K562 (cell line): ENCODE measurements around the gene MUC5B. TPM values are rescaled to one million over a fixed set of nuclear protein-coding genes. Genes with fewer than 3 reads are reported as not detected.

Experiments
- ATF1 ChIP-seq, 2 experiments: fragments of 450-650 bp in 1 of 2; IDR thresholded peaks; 2 replicates each; pipeline ENCODE4 v1.6.1; 2016; ENCODE audit warnings: missing compliant biosample characterization in 1 of 2, missing genetic modification characterization in 1 of 2
- BRD4 ChIP-seq: fragments of 200-600 bp; sonication (generic); IDR thresholded peaks from 2 replicates; pipeline ENCODE4 v1.6.1; 2017; ENCODE audit warnings: inconsistent platforms
- BRD9 ChIP-seq: fragments of 450-650 bp; IDR thresholded peaks from 2 replicates; pipeline ENCODE4 v1.6.1; 2018; ENCODE audit warnings: low read depth; ENCODE audit not compliant: partially characterized antibody
- CHD4 ChIP-seq: fragments of 200-600 bp; sonication (generic); IDR thresholded peaks from 3 replicates; pipeline ENCODE4 v1.6.1; 2012; ENCODE audit warnings: low read depth, mild to moderate bottlenecking, mixed read lengths, low read length, inconsistent platforms; ENCODE audit not compliant: insufficient read depth, insufficient replicate concordance, poor library complexity, severe bottlenecking
- FOSL1 ChIP-seq: fragments of 200-800 bp; sonication (Bioruptor generic); conservative IDR thresholded peaks from 2 replicates; pipeline ENCODE4 v1.6.1; 2016; ENCODE audit warnings: missing genetic modification characterization, missing compliant biosample characterization
- FOXA1 ChIP-seq: fragments of 450-650 bp; IDR thresholded peaks from 2 replicates; pipeline ENCODE4 v1.6.1; 2016; ENCODE audit warnings: mild to moderate bottlenecking, borderline replicate concordance
- FUS ChIP-seq: fragments of 200-400 bp; formaldehyde crosslinking; optimal IDR thresholded peaks from 2 replicates; pipeline ENCODE3; 2017; ENCODE audit warnings: low read depth, low read length
- GABPA ChIP-seq: fragments of 200-800 bp; sonication (Bioruptor generic); conservative IDR thresholded peaks from 2 replicates; pipeline ENCODE4 v1.6.1; 2016; ENCODE audit warnings: low read depth, missing genetic modification characterization, missing compliant biosample characterization
- MCM5 ChIP-seq: fragments of 450-650 bp; IDR thresholded peaks from 2 replicates; pipeline ENCODE4 v1.6.1; 2016; ENCODE audit warnings: low read depth
- NUFIP1 ChIP-seq: fragments of 450-650 bp; IDR thresholded peaks from 2 replicates; pipeline ENCODE4 v1.6.1; 2018; ENCODE audit not compliant: partially characterized antibody
- RCOR1 ChIP-seq, 2 experiments: IDR thresholded peaks; 2 replicates each; pipeline ENCODE4 v1.6.1; 2012; ENCODE audit warnings: low read depth in 2 of 2, low read length in 2 of 2, borderline replicate concordance in 1 of 2, improper control_type of control experiment in 1 of 2
- RHOXF2B ChIP-seq: fragments of 250-450 bp; sonication (Bioruptor Pico); conservative IDR thresholded peaks from 2 replicates; pipeline ENCODE4 v1.5.1; 2021
- RUNX1 ChIP-seq: sonication (generic); IDR thresholded peaks from 2 replicates; pipeline ENCODE4 v1.6.1; 2016; ENCODE audit warnings: antibody characterized with exemption, low read depth
- TCF7 ChIP-seq: sonication (generic); IDR thresholded peaks from 2 replicates; pipeline ENCODE4 v1.6.1; 2016; ENCODE audit warnings: antibody characterized with exemption, borderline replicate concordance
- ZNF146 ChIP-seq: IDR thresholded peaks from one replicate; pipeline ENCODE4 v1.6.1; 2018; ENCODE audit warnings: missing compliant biosample characterization; ENCODE audit not compliant: unreplicated experiment
- ZSCAN29 ChIP-seq: fragments of 450-650 bp; IDR thresholded peaks from 2 replicates; pipeline ENCODE4 v1.6.1; 2017
- polyA plus RNA-seq, 8 experiments: library from polyadenylated mRNA; depleted of rRNA in 4 of 8; stranded (reverse) in 5 of 8; unstranded in 3 of 8; fragments of >200 nt; fragmentation: Nextera tagmentation in 2 of 8; fragmentation: Illumina TruSeq in 1 of 8; extraction: Ambion mirVana in 2 of 8; extraction: Trizol in 1 of 8; gene quantifications; 2 replicates each; pipeline versions ENCODE4 v1.2.1 to v1.2.3, GENCODE V29; 2011 to 2014; ENCODE audit warnings: inconsistent platforms in 1 of 8, missing spikeins in 1 of 8
- total RNA-seq, 7 experiments: library from RNA; depleted of rRNA in 6 of 7; stranded (reverse); fragments of >200 nt in 6 of 7; fragmentation: Illumina TruSeq in 2 of 7; extraction: Trizol in 2 of 7; gene quantifications; 2 replicates each; pipeline versions ENCODE4 v1.2.1 to v1.2.3, GENCODE V29; 2011 to 2021; ENCODE audit warnings: low replicate concordance in 1 of 7
- TF ChIP-seq, protein P1 (sequence below): fragments of 200-800 bp; sonication (Bioruptor generic); IDR thresholded peaks from 2 replicates; pipeline ENCODE4 v1.6.1; 2017; ENCODE audit warnings: missing genetic modification characterization, missing compliant biosample characterization
- TF ChIP-seq, protein P2 (sequence below): sonication (generic); formaldehyde crosslinking; IDR thresholded peaks from 2 replicates; pipeline ENCODE4 v1.8.1; 2023; ENCODE audit warnings: missing genetic modification reagents, mild to moderate bottlenecking, borderline replicate concordance
- TF ChIP-seq, protein P3 (sequence below): fragments of 450-650 bp; formaldehyde crosslinking; IDR thresholded peaks from 2 replicates; pipeline ENCODE4 v1.4.0; 2020; ENCODE audit warnings: mild to moderate bottlenecking

The MUC5B gene
- total and polyA plus RNA-seq, 9 of the 15 experiments (the other 6 are each of a cell fraction or from before 2014, with no cell fraction given), result 0.04 to 0.95 TPM; not detected in 7

DNA sequence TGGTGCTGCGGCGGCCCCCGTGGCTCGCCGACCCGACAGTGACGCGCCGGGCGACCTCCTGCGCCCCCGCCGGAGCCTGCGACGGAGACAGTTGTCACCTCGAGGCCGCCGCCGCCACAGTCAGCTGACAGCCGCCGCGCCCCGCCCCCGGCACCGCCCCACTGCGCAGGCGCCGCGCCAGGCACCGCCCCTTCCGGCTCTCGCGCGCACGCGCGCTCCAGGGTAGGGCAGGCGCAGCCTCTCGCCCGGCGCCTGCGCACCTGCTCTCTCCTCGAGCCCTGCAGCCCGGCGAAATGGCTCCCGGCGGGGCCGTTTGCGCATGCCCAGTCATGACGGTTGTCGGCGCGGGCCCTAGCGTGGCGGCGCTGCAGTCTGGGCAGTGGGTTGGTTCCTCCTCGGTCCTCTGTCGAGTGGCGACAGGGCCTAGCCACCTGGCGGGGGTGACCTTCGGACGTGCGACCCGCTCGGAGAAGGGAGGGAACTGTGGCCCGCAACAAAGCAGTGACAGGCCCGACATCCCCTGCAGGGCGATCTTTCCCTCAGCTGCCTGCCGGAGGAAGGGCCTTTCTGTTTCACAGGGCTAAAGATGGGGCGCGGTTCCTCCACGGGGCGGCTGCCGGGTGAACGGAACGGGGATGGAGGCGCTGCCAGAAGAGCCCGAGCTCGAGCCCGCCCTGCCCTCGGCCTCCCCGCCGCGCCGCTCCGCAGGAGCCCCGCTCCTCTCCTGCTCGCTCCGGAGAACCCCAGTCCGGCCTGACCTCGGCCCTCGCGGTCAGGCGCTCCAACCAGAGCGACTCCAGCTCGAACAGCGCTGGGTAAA is 86.8 kb downstream of the MUC5B start, which contains the start of gene TOLLIP (continued):
- TF ChIP-seq RCOR1 (IDR thresholded peaks at IDR 0.05; ENCODE audit: borderline replicate concordance in 1 of 2, low read depth in 2 of 2, low read length in 2 of 2) (no peak), ZNF146 (CRISPR knock-in tag) (no peak), RHOXF2B (CRISPR knock-in tag) (0 out of 2 replicates have a peak, but pooled peaks have one; percentile 31), BRD4 (no peak), ATF1 (CRISPR knock-in tag; IDR thresholded peaks at IDR 0.05) (no peak), ATF1 (tag; IDR thresholded peaks at IDR 0.05) (peak; percentile 86), FUS (no peak), CHD4 (no peak), FOXA1 (no peak), GABPA (tag) (peak; percentile 75), TCF7 (peak; percentile 35; the same call in 1 of the 2 replicates), ZSCAN29 (no peak), NUFIP1 (peak; percentile 84), RUNX1 (no peak), FOSL1 (tag) (no peak), MCM5 (no peak), BRD9 (no peak)
- TF ChIP-seq, protein P1, sequence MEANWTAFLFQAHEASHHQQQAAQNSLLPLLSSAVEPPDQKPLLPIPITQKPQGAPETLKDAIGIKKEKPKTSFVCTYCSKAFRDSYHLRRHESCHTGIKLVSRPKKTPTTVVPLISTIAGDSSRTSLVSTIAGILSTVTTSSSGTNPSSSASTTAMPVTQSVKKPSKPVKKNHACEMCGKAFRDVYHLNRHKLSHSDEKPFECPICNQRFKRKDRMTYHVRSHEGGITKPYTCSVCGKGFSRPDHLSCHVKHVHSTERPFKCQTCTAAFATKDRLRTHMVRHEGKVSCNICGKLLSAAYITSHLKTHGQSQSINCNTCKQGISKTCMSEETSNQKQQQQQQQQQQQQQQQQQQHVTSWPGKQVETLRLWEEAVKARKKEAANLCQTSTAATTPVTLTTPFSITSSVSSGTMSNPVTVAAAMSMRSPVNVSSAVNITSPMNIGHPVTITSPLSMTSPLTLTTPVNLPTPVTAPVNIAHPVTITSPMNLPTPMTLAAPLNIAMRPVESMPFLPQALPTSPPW, result peak; percentile 65
- TF ChIP-seq, protein P2, sequence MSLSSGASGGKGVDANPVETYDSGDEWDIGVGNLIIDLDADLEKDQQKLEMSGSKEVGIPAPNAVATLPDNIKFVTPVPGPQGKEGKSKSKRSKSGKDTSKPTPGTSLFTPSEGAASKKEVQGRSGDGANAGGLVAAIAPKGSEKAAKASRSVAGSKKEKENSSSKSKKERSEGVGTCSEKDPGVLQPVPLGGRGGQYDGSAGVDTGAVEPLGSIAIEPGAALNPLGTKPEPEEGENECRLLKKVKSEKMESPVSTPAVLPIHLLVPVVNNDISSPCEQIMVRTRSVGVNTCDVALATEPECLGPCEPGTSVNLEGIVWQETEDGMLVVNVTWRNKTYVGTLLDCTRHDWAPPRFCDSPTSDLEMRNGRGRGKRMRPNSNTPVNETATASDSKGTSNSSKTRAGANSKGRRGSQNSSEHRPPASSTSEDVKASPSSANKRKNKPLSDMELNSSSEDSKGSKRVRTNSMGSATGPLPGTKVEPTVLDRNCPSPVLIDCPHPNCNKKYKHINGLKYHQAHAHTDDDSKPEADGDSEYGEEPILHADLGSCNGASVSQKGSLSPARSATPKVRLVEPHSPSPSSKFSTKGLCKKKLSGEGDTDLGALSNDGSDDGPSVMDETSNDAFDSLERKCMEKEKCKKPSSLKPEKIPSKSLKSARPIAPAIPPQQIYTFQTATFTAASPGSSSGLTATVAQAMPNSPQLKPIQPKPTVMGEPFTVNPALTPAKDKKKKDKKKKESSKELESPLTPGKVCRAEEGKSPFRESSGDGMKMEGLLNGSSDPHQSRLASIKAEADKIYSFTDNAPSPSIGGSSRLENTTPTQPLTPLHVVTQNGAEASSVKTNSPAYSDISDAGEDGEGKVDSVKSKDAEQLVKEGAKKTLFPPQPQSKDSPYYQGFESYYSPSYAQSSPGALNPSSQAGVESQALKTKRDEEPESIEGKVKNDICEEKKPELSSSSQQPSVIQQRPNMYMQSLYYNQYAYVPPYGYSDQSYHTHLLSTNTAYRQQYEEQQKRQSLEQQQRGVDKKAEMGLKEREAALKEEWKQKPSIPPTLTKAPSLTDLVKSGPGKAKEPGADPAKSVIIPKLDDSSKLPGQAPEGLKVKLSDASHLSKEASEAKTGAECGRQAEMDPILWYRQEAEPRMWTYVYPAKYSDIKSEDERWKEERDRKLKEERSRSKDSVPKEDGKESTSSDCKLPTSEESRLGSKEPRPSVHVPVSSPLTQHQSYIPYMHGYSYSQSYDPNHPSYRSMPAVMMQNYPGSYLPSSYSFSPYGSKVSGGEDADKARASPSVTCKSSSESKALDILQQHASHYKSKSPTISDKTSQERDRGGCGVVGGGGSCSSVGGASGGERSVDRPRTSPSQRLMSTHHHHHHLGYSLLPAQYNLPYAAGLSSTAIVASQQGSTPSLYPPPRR (CRISPR knock-in tag), result no peak; the same call in 1 of the 2 replicates
- TF ChIP-seq, protein P3, sequence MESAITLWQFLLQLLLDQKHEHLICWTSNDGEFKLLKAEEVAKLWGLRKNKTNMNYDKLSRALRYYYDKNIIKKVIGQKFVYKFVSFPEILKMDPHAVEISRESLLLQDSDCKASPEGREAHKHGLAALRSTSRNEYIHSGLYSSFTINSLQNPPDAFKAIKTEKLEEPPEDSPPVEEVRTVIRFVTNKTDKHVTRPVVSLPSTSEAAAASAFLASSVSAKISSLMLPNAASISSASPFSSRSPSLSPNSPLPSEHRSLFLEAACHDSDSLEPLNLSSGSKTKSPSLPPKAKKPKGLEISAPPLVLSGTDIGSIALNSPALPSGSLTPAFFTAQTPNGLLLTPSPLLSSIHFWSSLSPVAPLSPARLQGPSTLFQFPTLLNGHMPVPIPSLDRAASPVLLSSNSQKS (CRISPR knock-in tag), result no peak
